ENCODE results near the gene DNM1L.

DNA sequence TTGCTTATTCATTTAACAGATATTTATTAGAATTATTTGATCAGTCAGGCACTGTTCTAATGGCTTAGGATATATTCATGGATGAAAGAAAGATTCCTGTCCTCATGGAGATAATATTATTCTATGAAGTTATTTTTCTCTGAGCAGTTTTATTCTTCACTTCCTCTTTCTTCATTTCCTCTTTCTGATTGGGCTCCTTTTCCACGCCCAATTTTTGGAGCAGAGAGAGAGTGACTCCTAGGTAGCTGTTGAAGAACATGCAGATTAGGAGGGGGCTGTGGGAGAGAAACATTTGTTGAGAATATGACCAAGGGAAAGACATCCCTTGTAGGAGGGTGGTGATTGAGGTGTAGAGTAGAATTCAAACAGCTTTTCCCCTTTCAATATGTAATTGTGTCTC, 82.6 kb downstream of the DNM1L start:
- TF ChIP-seq EZH2 (IDR thresholded peaks at IDR 0.05; ENCODE audit: insufficient read depth, poor library complexity, severe bottlenecking) (no peak), EZH2phosphoT487 (IDR thresholded peaks at IDR 0.05; ENCODE audit: insufficient read depth, low read depth) (no peak)

Data from GM23248 (cell line).